Stimulated activated CD4-positive, alpha-beta T cell treated with anti-CD3 and anti-CD28 coated beads, TNF-alpha, amount 100 ng/mL, for 48 hours (primary cell): ENCODE measurements around the gene NSG2.

Experiments
- DNase-seq, 3 donors: peaks; one replicate each; pipeline ENCODE4 v3.0.0-alpha.2; 2020; ENCODE audit warnings: low read depth in 3 of 3

NSG2 gene

GRCh38 chr5:174045470-174046025 is at the start of gene NSG2:
NSG2 (plus strand) TSS chr5:174045706; CDS start chr5:174046756, 1,050 bp downstream.
- peak; percentile 2 to 23 (median 13) for DNase-seq

- DNase-seq, result no peak
These were observed 48.2 kb upstream of the NSG2 start for GRCh38 chr5:173997331-173997730.

- no peak for DNase-seq
These were observed 47.0 kb upstream of the NSG2 start for GRCh38 chr5:173998531-173998930.

- no peak for DNase-seq
These were observed 45.4 kb upstream of the NSG2 start for GRCh38 chr5:174000076-174000475.

GRCh38 chr5:174003795-174004194 is 41.7 kb upstream of the NSG2 start:
- DNase-seq, result no peak

GRCh38 chr5:174008922-174009321 is 36.6 kb upstream of the NSG2 start:
- no peak for DNase-seq

GRCh38 chr5:174010365-174010764 is 35.1 kb upstream of the NSG2 start:
- DNase-seq, result no peak

GRCh38 chr5:174011441-174011840 is 34.1 kb upstream of the NSG2 start:
- no peak for DNase-seq

GRCh38 chr5:174020069-174020927 is 25.2 kb upstream of the NSG2 start:
- DNase-seq, result peak in 1 of 3 donors; percentile 0

- no peak for DNase-seq
These were observed 24.6 kb upstream of the NSG2 start for GRCh38 chr5:174020928-174021304.

GRCh38 chr5:174022384-174023095 is 23.0 kb upstream of the NSG2 start:
- DNase-seq, result no peak

- DNase-seq, result no peak
These were observed 15.2 kb upstream of the NSG2 start for GRCh38 chr5:174030286-174030685.

- DNase-seq, result no peak
These were observed 846 bp upstream of the NSG2 start for GRCh38 chr5:174044466-174045254.

GRCh38 chr5:174046558-174046957 is 1.1 kb downstream of the NSG2 start:
- no peak for DNase-seq

GRCh38 chr5:174047472-174048099 is 2.1 kb downstream of the NSG2 start:
- no peak for DNase-seq

- no peak for DNase-seq
These were observed 7.1 kb downstream of the NSG2 start for GRCh38 chr5:174052636-174053035.

GRCh38 chr5:174053905-174054304 is 8.4 kb downstream of the NSG2 start:
- no peak for DNase-seq

- no peak for DNase-seq
These were observed 10.8 kb downstream of the NSG2 start for GRCh38 chr5:174056064-174056847.

- DNase-seq, result no peak
These were observed 11.7 kb downstream of the NSG2 start for GRCh38 chr5:174057206-174057605.

GRCh38 chr5:174058433-174059122 is 13.1 kb downstream of the NSG2 start:
- no peak for DNase-seq
